ENCODE measurements around the gene EPN2.

GRCh38 chr17:19243838-19244237 lies 6.7 kb downstream of the EPN2 start:
- no peak for TF ChIP-seq POLR2A (IDR thresholded peaks at IDR 0.05; ENCODE audit: low read depth, low read length)
- TF ChIP-seq TAF1 (IDR thresholded peaks at IDR 0.05; ENCODE audit: low read depth, low read length) = no peak
- TF ChIP-seq POLR2AphosphoS5 (IDR thresholded peaks at IDR 0.05; ENCODE audit: low read depth, low read length) = no peak
- TF ChIP-seq PAX5 (IDR thresholded peaks at IDR 0.05; ENCODE audit: insufficient read depth, low read length, severe bottlenecking) = no peak
- no peak for TF ChIP-seq SPI1 (IDR thresholded peaks at IDR 0.05; ENCODE audit: low read depth, low read length)
- no peak for TF ChIP-seq POU2F2 (IDR thresholded peaks at IDR 0.05; ENCODE audit: low read depth, low read length)

Measured in GM12891 (cell line).